Colon (tissue), 2 donors: ENCODE results near the gene TMEM89.

Experiments
- FAIRE-seq: peaks from 2 replicates; lab custom pipeline; 2012; peaks lifted over from hg19 to GRCh38; lab: Jason Lieb, UNC
- donor health status: control.
- donor health status: control.

Gene TMEM89

GRCh38 chr3:48587686-48588085 lies 33.9 kb downstream of the TMEM89 start:
- no peak for FAIRE-seq

- no peak for FAIRE-seq
These were observed 36.2 kb downstream of the TMEM89 start for GRCh38 chr3:48585411-48585810.

- FAIRE-seq = no peak
These were observed 36.7 kb downstream of the TMEM89 start for GRCh38 chr3:48584836-48585235.

GRCh38 chr3:48581621-48582481 lies 39.7 kb downstream of the TMEM89 start:
- no peak for FAIRE-seq

GRCh38 chr3:48576647-48577046 lies 44.9 kb downstream of the TMEM89 start:
- FAIRE-seq = no peak

GRCh38 chr3:48575366-48575765 lies 46.2 kb downstream of the TMEM89 start:
- no peak for FAIRE-seq

- no peak for FAIRE-seq
These were observed 47.5 kb downstream of the TMEM89 start for GRCh38 chr3:48573973-48574585.

- FAIRE-seq = no peak
These were observed 49.1 kb downstream of the TMEM89 start for GRCh38 chr3:48572517-48572916.

GRCh38 chr3:48571938-48572337 lies 49.6 kb downstream of the TMEM89 start:
- FAIRE-seq = no peak
